Spleen (tissue), 7 donors: ENCODE data around the gene DNAJC10.
A peak's percentile ranks its signal among the peaks of the same experiment; 100 is the strongest.

Source experiments
- CTCF ChIP-seq, 11 experiments: fragments of 200-600 bp in 7 of 11; fragments of 450-650 bp in 4 of 11; sonication (generic) in 4 of 11; IDR thresholded peaks in 8 of 11; conservative IDR thresholded peaks in 3 of 11; 1 replicate in 7 of 11; 2 replicates in 4 of 11; pipeline versions ENCODE4 v1.4.0 to v1.8.0; 2016 to 2021; ENCODE audit warnings: antibody characterized with exemption in 11 of 11, inconsistent platforms in 4 of 11, mild to moderate bottlenecking in 1 of 11
- POLR2A ChIP-seq, 3 donors: fragments of 450-650 bp; IDR thresholded peaks; one replicate each; pipeline ENCODE4 v1.5.1; 2017; ENCODE audit warnings: antibody characterized with exemption in 3 of 3, mild to moderate bottlenecking in 1 of 3
- donor health status: DM: no; HTN: no; CAD: no; lungs with moderate emphysema.
- donor health status: DM: no; HTN: no; CAD: no.
- donor health status: DM: no; HTN: no; CAD: no.

- TF ChIP-seq POLR2A (IDR thresholded peaks at IDR 0.05) (no peak), CTCF (IDR thresholded peaks at IDR 0.05 in 8 of 11, conservative IDR thresholded peaks at IDR 0.05 in 3 of 11) (peak in 3 of 11 experiments; percentile 10 to 35 (median 13))
Observed at GRCh38 chr2:182761903-182762302, 45.8 kb downstream of the DNAJC10 start.
